HepG2 (cell line): ENCODE results near the gene ITGA6. TPM values are rescaled to one million over a fixed set of nuclear protein-coding genes. Genes with fewer than 3 reads are reported as not detected.

ENCODE experiments used
- ARHGAP35 ChIP-seq: sonication (generic); formaldehyde crosslinking; IDR thresholded peaks from 2 replicates; pipeline ENCODE4 v1.9.0; 2022; ENCODE audit warnings: mild to moderate bottlenecking, inconsistent platforms, moderate library complexity, missing genetic modification reagents, borderline replicate concordance
- ATF3 ChIP-seq: sonication (generic); formaldehyde crosslinking; IDR thresholded peaks from 2 replicates; pipeline ENCODE4 v1.4.0; 2020; ENCODE audit warnings: missing genetic modification reagents
- DMTF1 ChIP-seq: sonication (generic); formaldehyde crosslinking; IDR thresholded peaks from 2 replicates; pipeline ENCODE4 v1.4.0; 2020; ENCODE audit warnings: mild to moderate bottlenecking, missing genetic modification reagents
- HMG20A ChIP-seq: IDR thresholded peaks from 2 replicates; pipeline ENCODE4 v1.6.1; 2016; ENCODE audit warnings: borderline replicate concordance
- JARID2 ChIP-seq: sonication (generic); formaldehyde crosslinking; IDR thresholded peaks from 2 replicates; pipeline ENCODE4 v1.8.1; 2023; ENCODE audit warnings: missing genetic modification reagents, inconsistent platforms; ENCODE audit not compliant: insufficient replicate concordance
- KLF16 ChIP-seq, 2 experiments: sonication (generic) in 1 of 2; formaldehyde crosslinking in 1 of 2; IDR thresholded peaks; 2 replicates each; pipeline versions ENCODE4 v1.6.1 to v1.8.0; 2016 to 2023; ENCODE audit warnings: missing genetic modification reagents in 2 of 2, missing compliant biosample characterization in 1 of 2
- MAF1 ChIP-seq: sonication (generic); formaldehyde crosslinking; IDR thresholded peaks from 2 replicates; pipeline ENCODE4 v1.5.0; 2020; ENCODE audit warnings: missing genetic modification reagents, borderline replicate concordance
- MAFF ChIP-seq: IDR thresholded peaks from 2 replicates; pipeline ENCODE4 v1.6.1; 2011; ENCODE audit warnings: low read depth, low read length, improper control_type of control experiment
- PRPF4 ChIP-seq: fragments of 200-400 bp; formaldehyde crosslinking; IDR thresholded peaks from 2 replicates; pipeline ENCODE4 v1.6.1; 2016; ENCODE audit warnings: low read length, low read depth; ENCODE audit not compliant: poor library complexity, severe bottlenecking
- RAD21 ChIP-seq: fragments of 450-650 bp; formaldehyde crosslinking; IDR thresholded peaks from 2 replicates; pipeline ENCODE4 v1.5.0; 2020; ENCODE audit warnings: mild to moderate bottlenecking
- RBM39 ChIP-seq: fragments of 200-400 bp; formaldehyde crosslinking; IDR thresholded peaks from one replicate; pipeline ENCODE4 v1.6.1; 2018; ENCODE audit warnings: antibody characterized with exemption, mild to moderate bottlenecking, low read depth, low read length; ENCODE audit not compliant: poor library complexity, severe bottlenecking
- SNRNP70 ChIP-seq: fragments of 200-400 bp; formaldehyde crosslinking; IDR thresholded peaks from 2 replicates; pipeline ENCODE4 v1.6.1; 2017; ENCODE audit warnings: mild to moderate bottlenecking, low read depth, low read length, moderate library complexity
- SP1 ChIP-seq, 2 experiments: fragments of 450-650 bp in 1 of 2; sonication (generic) in 1 of 2; formaldehyde crosslinking in 1 of 2; IDR thresholded peaks; 2 replicates each; pipeline versions ENCODE4 v1.4.0 to v1.6.1; 2016 to 2020; ENCODE audit warnings: missing genetic modification reagents in 1 of 2
- SP140L ChIP-seq: sonication (generic); formaldehyde crosslinking; IDR thresholded peaks from 2 replicates; pipeline ENCODE4 v1.4.0; 2020; ENCODE audit warnings: missing genetic modification reagents, borderline replicate concordance
- SYNCRIP ChIP-seq: fragments of 200-400 bp; formaldehyde crosslinking; IDR thresholded peaks from 2 replicates; pipeline ENCODE4 v1.6.1; 2018; ENCODE audit warnings: mild to moderate bottlenecking, low read depth, low read length; ENCODE audit not compliant: insufficient read depth
- ZBTB49 ChIP-seq: sonication (generic); formaldehyde crosslinking; IDR thresholded peaks from 2 replicates; pipeline ENCODE4 v1.4.0; 2020; ENCODE audit warnings: missing genetic modification reagents, borderline replicate concordance
- ZC3H13 ChIP-seq: sonication (generic); formaldehyde crosslinking; IDR thresholded peaks from 2 replicates; pipeline ENCODE4 v1.8.1; 2023; ENCODE audit warnings: mild to moderate bottlenecking, missing genetic modification reagents, moderate library complexity
- ZFYVE20 ChIP-seq: sonication (generic); formaldehyde crosslinking; IDR thresholded peaks from 2 replicates; pipeline ENCODE4 v1.8.0; 2023; ENCODE audit warnings: low read depth, mild to moderate bottlenecking, moderate library complexity, missing genetic modification reagents, borderline replicate concordance
- ZNF138 ChIP-seq: sonication (generic); formaldehyde crosslinking; IDR thresholded peaks from 2 replicates; pipeline ENCODE4 v1.5.0; 2020; ENCODE audit warnings: mild to moderate bottlenecking, low read depth, missing genetic modification reagents
- ZNF260 ChIP-seq: sonication (generic); formaldehyde crosslinking; IDR thresholded peaks from 2 replicates; pipeline ENCODE4 v1.4.0; 2020; ENCODE audit warnings: missing genetic modification reagents, low read depth, mild to moderate bottlenecking, borderline replicate concordance
- ZNF431 ChIP-seq: sonication (generic); formaldehyde crosslinking; IDR thresholded peaks from 2 replicates; pipeline ENCODE4 v1.9.0; 2022; ENCODE audit warnings: missing genetic modification reagents, low read depth, mild to moderate bottlenecking, borderline replicate concordance
- ZNF460 ChIP-seq: sonication (generic); formaldehyde crosslinking; IDR thresholded peaks from 2 replicates; pipeline ENCODE4 v1.5.1; 2020; ENCODE audit warnings: missing genetic modification reagents, mild to moderate bottlenecking, borderline replicate concordance
- polyA plus RNA-seq, 8 experiments: library from polyadenylated mRNA; depleted of rRNA in 3 of 8; stranded (reverse) in 7 of 8; unstranded in 1 of 8; fragments of >200 nt; fragmentation: Illumina TruSeq in 4 of 8; extraction: Trizol in 4 of 8; gene quantifications; 2 replicates each; pipeline versions ENCODE4 v1.2.1 to v1.2.3, GENCODE V29; 2011 to 2016; ENCODE audit warnings: low read depth in 4 of 8, missing spikeins in 1 of 8, mixed read lengths in 1 of 8; ENCODE audit not compliant: insufficient read depth in 1 of 8
- total RNA-seq, 5 experiments: library from RNA; depleted of rRNA; stranded (reverse); fragments of >200 nt; fragmentation: Illumina TruSeq; extraction: Trizol; gene quantifications; 2 replicates each; pipeline ENCODE4 v1.2.3, GENCODE V29; 2016; ENCODE audit warnings: low read depth in 1 of 5

The ITGA6 gene
- total and polyA plus RNA-seq, 2 of the 13 experiments (the other 11 are each of a cell fraction or from before 2014, with no cell fraction given) = 24.0 to 92.5 TPM

DNA sequence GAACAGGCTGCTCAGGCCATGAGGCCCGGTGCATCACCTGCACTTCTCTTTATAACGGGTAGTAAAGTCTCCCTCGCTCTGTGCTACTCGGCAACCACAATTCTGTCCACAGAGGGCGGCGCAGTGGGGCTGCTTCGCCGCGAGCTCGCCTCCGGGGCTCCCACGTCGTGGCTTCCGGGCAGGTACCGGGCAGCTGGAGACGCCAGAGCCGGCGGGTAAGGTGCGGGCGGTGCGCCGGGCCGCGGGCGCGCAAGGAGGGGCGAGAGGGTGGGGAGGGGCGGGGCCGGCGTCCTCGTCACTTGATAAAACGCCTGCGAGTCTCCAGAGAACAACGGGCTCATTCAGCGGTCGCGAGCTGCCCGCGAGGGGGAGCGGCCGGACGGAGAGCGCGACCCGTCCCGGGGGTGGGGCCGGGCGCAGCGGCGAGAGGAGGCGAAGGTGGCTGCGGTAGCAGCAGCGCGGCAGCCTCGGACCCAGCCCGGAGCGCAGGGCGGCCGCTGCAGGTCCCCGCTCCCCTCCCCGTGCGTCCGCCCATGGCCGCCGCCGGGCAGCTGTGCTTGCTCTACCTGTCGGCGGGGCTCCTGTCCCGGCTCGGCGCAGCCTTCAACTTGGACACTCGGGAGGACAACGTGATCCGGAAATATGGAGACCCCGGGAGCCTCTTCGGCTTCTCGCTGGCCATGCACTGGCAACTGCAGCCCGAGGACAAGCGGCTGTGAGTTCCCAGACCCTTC lies at the start of gene ITGA6 (continued):
- no peak; the same call in 1 of the 2 replicates for TF ChIP-seq ARHGAP35 (CRISPR knock-in tag)
- 0 out of 2 replicates have a peak, but pooled peaks have one; percentile 31 for TF ChIP-seq ATF3 (CRISPR knock-in tag)
- TF ChIP-seq ZFYVE20 (CRISPR knock-in tag) = no peak
- TF ChIP-seq ZNF260 (CRISPR knock-in tag) = no peak
- TF ChIP-seq RBM39 = peak; percentile 22
- TF ChIP-seq ZNF138 (CRISPR knock-in tag) = no peak
- TF ChIP-seq DMTF1 (CRISPR knock-in tag) = no peak
- no peak for TF ChIP-seq ZNF460 (CRISPR knock-in tag)
- TF ChIP-seq MAF1 = no peak
- TF ChIP-seq SYNCRIP = no peak
- peak; percentile 58; the same call in 1 of the 2 replicates for TF ChIP-seq RAD21 (CRISPR knock-in tag)
- TF ChIP-seq MAFF = no peak
- TF ChIP-seq ZNF431 (CRISPR knock-in tag) = peak; percentile 90
- TF ChIP-seq ZBTB49 (CRISPR knock-in tag) = no peak
- TF ChIP-seq ZC3H13 (CRISPR knock-in tag) = no peak; the same call in 1 of the 2 replicates
- no peak for TF ChIP-seq JARID2 (CRISPR knock-in tag)
- no peak for TF ChIP-seq SP1 (IDR thresholded peaks at IDR 0.05)
- peak; percentile 66 for TF ChIP-seq SP1 (CRISPR knock-in tag; IDR thresholded peaks at IDR 0.05)
- no peak for TF ChIP-seq PRPF4
- TF ChIP-seq SNRNP70 = no peak
- TF ChIP-seq HMG20A = 0 out of 2 replicates have a peak, but pooled peaks have one; percentile 40
- TF ChIP-seq KLF16 (CRISPR knock-in tag; IDR thresholded peaks at IDR 0.05) = peak in 1 of 2 experiments; percentile 91; a peak in 2 of 4 replicates
- TF ChIP-seq SP140L = no peak
